A549 (cell line): ENCODE measurements around the gene SPTLC2. TPM values are rescaled to one million over a fixed set of nuclear protein-coding genes. Genes with fewer than 3 reads are reported as not detected.

ENCODE experiments used
- ATAC-seq, 2 experiments: fragments of 200-7000 bp in 1 of 2; fragments of >200 bp in 1 of 2; cut with Nextera tagmentation in 1 of 2; cut with Tn5 transposase in 1 of 2; 3 replicates each; pipeline versions ENCODE4 v1.8.0 to v1.9.1; 2018 to 2020; ENCODE audit warnings: mild to moderate bottlenecking in 1 of 2, moderate library complexity in 1 of 2
- CTCF ChIA-PET: fragments of 300-600 bp; sonication (Branson Sonifier 250); formaldehyde crosslinking; extraction: SDS; loops from one replicate; lab custom pipeline; 2021; ENCODE audit warnings: antibody characterized with exemption, inconsistent platforms; lab: Yijun Ruan, JAX
- POLR2A ChIA-PET: fragments of 350-600 bp; formaldehyde crosslinking; extraction: SDS; loops from one replicate; lab custom pipeline; 2021; ENCODE audit warnings: antibody characterized with exemption, inconsistent platforms; lab: Yijun Ruan, JAX
- DNase-seq, 2 experiments: peaks; one replicate each; pipeline versions ENCODE4 v3.0.0 to v3.0.0-alpha.2; 2011 to 2016; ENCODE audit warnings: low read depth in 1 of 2, low spot score in 1 of 2
- FAIRE-seq: peaks from 2 replicates; lab custom pipeline; 2011; peaks lifted over from hg19 to GRCh38; lab: Jason Lieb, UNC
- H3K27ac ChIP-seq, 2 experiments: fragments of >200 bp; sonication (Bioruptor Twin); formaldehyde crosslinking; 3 replicates each; pipeline ENCODE4 v1.5.1; 2016 to 2017
- H3K4me1 ChIP-seq: fragments of >200 bp; sonication (Bioruptor Twin); formaldehyde crosslinking; 3 replicates; pipeline ENCODE4 v1.6.1; 2016
- H3K4me2 ChIP-seq: fragments of >200 bp; sonication (Bioruptor Twin); formaldehyde crosslinking; 3 replicates; pipeline ENCODE4 v1.6.1; 2016
- H3K4me3 ChIP-seq: fragments of >200 bp; sonication (Bioruptor Twin); formaldehyde crosslinking; 3 replicates; pipeline ENCODE4 v1.5.1; 2016
- H3K9me3 ChIP-seq: fragments of >200 bp; sonication (Bioruptor Twin); formaldehyde crosslinking; 3 replicates; pipeline ENCODE4 v1.6.1; 2016
- BCL3 ChIP-seq: fragments of >200 bp; sonication (Bioruptor Twin); formaldehyde crosslinking; IDR thresholded peaks from 3 replicates; pipeline ENCODE4 v1.6.1; 2016
- CBX2 ChIP-seq: fragments of 200-600 bp; sonication (generic); IDR thresholded peaks from 2 replicates; pipeline ENCODE4 v1.6.1; 2016; ENCODE audit warnings: low read depth, mild to moderate bottlenecking, borderline replicate concordance
- CBX8 ChIP-seq: fragments of 200-600 bp; sonication (generic); IDR thresholded peaks from 2 replicates; pipeline ENCODE4 v1.6.1; 2016
- CHD2 ChIP-seq: fragments of 150-350 bp; IDR thresholded peaks from 2 replicates; pipeline ENCODE4 v1.6.1; 2014; ENCODE audit warnings: low read length; ENCODE audit not compliant: partially characterized antibody
- ESRRA ChIP-seq: fragments of 150-350 bp; IDR thresholded peaks from 2 replicates; pipeline ENCODE4 v1.6.1; 2014; ENCODE audit warnings: mild to moderate bottlenecking, low read length, borderline replicate concordance
- FOSB ChIP-seq: fragments of 250-450 bp; sonication (Bioruptor Pico); IDR thresholded peaks from 2 replicates; pipeline ENCODE4 v1.5.0; 2020; ENCODE audit warnings: mild to moderate bottlenecking, moderate library complexity
- FOSL2 ChIP-seq, 2 experiments: fragments of 450-650 bp in 1 of 2; fragments of >200 bp in 1 of 2; sonication (Bioruptor Twin) in 1 of 2; formaldehyde crosslinking; IDR thresholded peaks; 2 replicates each; pipeline versions ENCODE4 v1.5.0 to v1.6.1; 2016 to 2020; ENCODE audit warnings: mild to moderate bottlenecking in 1 of 2, moderate library complexity in 1 of 2
- GATA3 ChIP-seq: IDR thresholded peaks from 2 replicates; pipeline ENCODE4 v1.6.1; 2012; ENCODE audit warnings: borderline replicate concordance
- KDM5A ChIP-seq: fragments of 200-600 bp; sonication (generic); IDR thresholded peaks from 2 replicates; pipeline ENCODE4 v1.6.1; 2016; ENCODE audit warnings: antibody characterized with exemption, mild to moderate bottlenecking
- PHF8 ChIP-seq: fragments of 200-600 bp; sonication (generic); IDR thresholded peaks from 2 replicates; pipeline ENCODE4 v1.6.1; 2016; ENCODE audit warnings: low read depth, mild to moderate bottlenecking, antibody characterized with exemption, moderate library complexity, borderline replicate concordance
- RARB ChIP-seq: fragments of 250-450 bp; sonication (Bioruptor Pico); IDR thresholded peaks from 2 replicates; pipeline ENCODE4 v1.8.0; 2021; ENCODE audit warnings: mild to moderate bottlenecking, moderate library complexity
- RNF2 ChIP-seq: fragments of 200-600 bp; sonication (generic); IDR thresholded peaks from 2 replicates; pipeline ENCODE4 v1.6.1; 2016; ENCODE audit warnings: low read depth, mild to moderate bottlenecking, antibody characterized with exemption, moderate library complexity, borderline replicate concordance
- SREBF2 ChIP-seq: fragments of 450-650 bp; IDR thresholded peaks from 2 replicates; pipeline ENCODE4 v1.6.1; 2014; ENCODE audit warnings: mild to moderate bottlenecking, moderate library complexity
- TP53 ChIP-seq: fragments of 250-450 bp; sonication (Bioruptor Pico); IDR thresholded peaks from 2 replicates; pipeline ENCODE4 v1.5.0; 2021; ENCODE audit warnings: mild to moderate bottlenecking, moderate library complexity
- ZFP36 ChIP-seq: fragments of 450-650 bp; IDR thresholded peaks from 2 replicates; pipeline ENCODE4 v1.6.1; 2014; ENCODE audit warnings: borderline replicate concordance; ENCODE audit not compliant: partially characterized antibody
- whole genome bisulfite sequencing: methylation state at CpG from one replicate; pipeline ENCODE4 v1.1.6; 2017; ENCODE audit errors: missing lambda C conversion rate; 5-methylcytosine and 5-hydroxymethylcytosine counted together
- polyA plus RNA-seq, 4 experiments: library from polyadenylated mRNA; depleted of rRNA in 3 of 4; stranded (reverse); fragments of >200 nt; fragmentation: RNase III in 1 of 4; extraction: RNeasy Plus Mini Kit Qiagen cat#74134 plus additional on column Dnase treatment in 1 of 4; gene quantifications; 2 replicates in 3 of 4; 3 replicates in 1 of 4; pipeline ENCODE4 v1.2.3, GENCODE V29; 2011 to 2017
- TF ChIP-seq, protein P1 (sequence below): fragments of 450-650 bp; IDR thresholded peaks from 2 replicates; pipeline ENCODE4 v1.6.1; 2014; ENCODE audit warnings: antibody characterized with exemption

SPTLC2 gene
- polyA plus RNA-seq, 2 of the 4 experiments (the other 2 are of a cell fraction) = 17.2 to 30.9 TPM

GRCh38 chr14:77489041-77489440 lies 127.4 kb downstream of the SPTLC2 start (continued):
- TF ChIP-seq CHD2 = no peak

- no peaks in the 10 kb centered on the region for H3K9me3 ChIP-seq
- DNase-seq (no peak), FAIRE-seq (no peak), ATAC-seq (no peak)
- TF ChIP-seq, protein P1, sequence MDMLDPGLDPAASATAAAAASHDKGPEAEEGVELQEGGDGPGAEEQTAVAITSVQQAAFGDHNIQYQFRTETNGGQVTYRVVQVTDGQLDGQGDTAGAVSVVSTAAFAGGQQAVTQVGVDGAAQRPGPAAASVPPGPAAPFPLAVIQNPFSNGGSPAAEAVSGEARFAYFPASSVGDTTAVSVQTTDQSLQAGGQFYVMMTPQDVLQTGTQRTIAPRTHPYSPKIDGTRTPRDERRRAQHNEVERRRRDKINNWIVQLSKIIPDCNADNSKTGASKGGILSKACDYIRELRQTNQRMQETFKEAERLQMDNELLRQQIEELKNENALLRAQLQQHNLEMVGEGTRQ = no peak
- TF ChIP-seq FOSL2 (IDR thresholded peaks at IDR 0.05) (no peak), FOSL2 (CRISPR knock-in tag; IDR thresholded peaks at IDR 0.05) (no peak), RNF2 (no peak), FOSB (no peak), ESRRA (no peak), KDM5A (no peak), RARB (CRISPR knock-in tag) (no peak), BCL3 (no peak), CBX2 (no peak), GATA3 (no peak), CBX8 (no peak), SREBF2 (no peak), PHF8 (no peak)
- ChIA-PET CTCF (interaction anchor here (1.0 to 1.6 kb wide), 4 partner anchors 10 to 64 kb away, joined by 3 to 5 read pairs (median 3); partner anchors contain the start of gene ISM2), POLR2A (no interaction called here)
- H3K4me2 ChIP-seq = no peak overlapping the region
- 57% methylated on average over 7 of the region's 7 CpGs for WGBS
- H3K27ac ChIP-seq = no peak overlapping the region
- H3K4me1 ChIP-seq = peaks cover 4% of the 10 kb centered on the region; the same call in 1 of the 3 replicates
- no peak overlapping the region for H3K4me3 ChIP-seq
Observed at GRCh38 chr14:77488558-77488957, 127.9 kb downstream of the SPTLC2 start.

DNA sequence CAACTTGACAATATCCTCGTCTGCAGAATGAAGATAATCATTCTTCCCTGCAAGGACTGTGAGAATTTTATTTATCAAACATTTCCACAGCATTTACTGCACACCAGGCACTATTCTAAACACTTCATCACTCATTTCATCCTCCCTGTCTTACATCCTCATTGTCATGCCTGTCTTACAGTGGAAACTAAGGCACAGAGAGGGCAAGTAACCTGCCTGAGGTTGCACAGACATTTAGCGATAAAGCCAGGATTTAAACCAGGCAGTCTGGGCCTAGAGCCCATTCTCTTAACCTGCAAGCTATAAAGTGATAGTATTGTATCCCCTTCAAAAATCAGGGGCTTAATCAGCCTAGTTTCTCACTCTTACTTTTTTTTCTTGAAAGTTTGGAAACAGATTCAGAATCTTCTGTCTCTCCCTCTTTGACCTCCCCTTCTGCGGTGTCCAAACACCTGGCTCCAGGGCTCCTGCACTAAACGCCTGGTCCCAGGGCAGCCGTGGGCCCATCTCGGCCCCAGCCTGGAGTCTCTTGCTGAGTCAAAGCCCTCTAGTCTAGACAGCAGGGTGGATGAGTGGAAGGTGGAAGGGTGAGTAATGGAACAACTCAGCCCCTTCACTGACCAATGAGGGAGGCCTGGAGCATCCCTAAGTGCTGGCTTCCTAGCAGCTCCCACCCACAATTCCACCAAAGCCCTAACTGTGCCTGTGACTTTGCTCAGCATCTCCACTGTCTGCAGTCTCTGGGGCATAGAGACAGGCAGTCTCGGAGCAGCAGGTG lies 130.3 kb downstream of the SPTLC2 start:
- CTCF ChIA-PET = interaction anchor here (0.9 to 1.4 kb wide), 3 partner anchors 26 to 79 kb away, joined by 3 to 5 read pairs (median 3); no protein-coding TSS in a partner anchor
- POLR2A ChIA-PET = no interaction called here
- ATAC-seq (peak; percentile 80 to 85), DNase-seq (peak; percentile 39 to 43), FAIRE-seq (no peak)
- Histone ChIP-seq H3K27ac (no peak overlapping the region), H3K4me1 (peaks cover 4% of the 10 kb centered on the region; the same call in 1 of the 3 replicates), H3K9me3 (no peaks in the 10 kb centered on the region), H3K4me2 (no peak overlapping the region), H3K4me3 (no peak overlapping the region)
- 71% methylated on average over 7 of the region's 7 CpGs for WGBS
- TF ChIP-seq TP53 (CRISPR knock-in tag) (no peak), ZFP36 (peak; percentile 27)

- H3K4me3 ChIP-seq = no peak overlapping the region
- POLR2A ChIA-PET = no interaction called here
- TF ChIP-seq CBX2 (no peak), KDM5A (no peak)
- TF ChIP-seq, all 56 proteins: peak for 0
- FAIRE-seq (no peak), ATAC-seq (peak in 1 of 2 experiments; percentile 19; a peak in 2 of 6 replicates), DNase-seq (no peak)
- Histone ChIP-seq H3K4me2 (no peak overlapping the region), H3K27ac (no peak overlapping the region), H3K4me1 (peaks cover 4% of the 10 kb centered on the region; the same call in 1 of the 3 replicates), H3K9me3 (no peaks in the 10 kb centered on the region)
- WGBS = 78% methylated on average over 3 of the region's 3 CpGs
- CTCF ChIA-PET = interaction anchor here (2.0 kb wide), 1 partner anchor 26 kb away, joined by 5 read pairs; no protein-coding TSS in a partner anchor
Observed at GRCh38 chr14:77485256-77485655, 131.2 kb downstream of the SPTLC2 start.
